Heart left ventricle (tissue), 16 donors: ENCODE results near the gene PRDM8. TPM values are rescaled to one million over a fixed set of nuclear protein-coding genes. Genes with fewer than 3 reads are reported as not detected.

Source experiments
- ATAC-seq, 4 donors: fragments of 200-7000 bp; cut with Tn5 transposase; one replicate each; pipeline ENCODE4 v1.9.1; 2020 to 2022; ENCODE audit warnings: moderate library complexity in 4 of 4, mild to moderate bottlenecking in 3 of 4, moderate number of reproducible peaks in 1 of 4
- DNase-seq, 5 donors: peaks; one replicate each; pipeline ENCODE4 v3.0.0-alpha.2; 2020
- H3K27ac ChIP-seq, 12 donors: fragments of 200-600 bp; sonication (generic) in 4 of 12; one replicate each; pipeline versions ENCODE4 v1.5.0 to v1.8.0; 2016 to 2022; ENCODE audit warnings: mild to moderate bottlenecking in 2 of 12
- H3K27me3 ChIP-seq, 9 donors: fragments of 200-600 bp; sonication (generic) in 2 of 9; one replicate each; pipeline versions ENCODE4 v1.5.1 to v1.8.0; 2016 to 2022; ENCODE audit warnings: mild to moderate bottlenecking in 3 of 9
- H3K36me3 ChIP-seq, 9 donors: fragments of 200-600 bp; sonication (generic) in 2 of 9; one replicate each; pipeline versions ENCODE4 v1.5.0 to v1.8.0; 2018 to 2022; ENCODE audit warnings: mild to moderate bottlenecking in 2 of 9
- H3K4me1 ChIP-seq, 12 donors: fragments of 200-600 bp; sonication (generic) in 4 of 12; one replicate each; pipeline versions ENCODE4 v1.5.0 to v1.8.0; 2016 to 2022; ENCODE audit warnings: mild to moderate bottlenecking in 3 of 12
- H3K4me3 ChIP-seq, 12 donors: fragments of 200-600 bp; sonication (generic) in 4 of 12; one replicate each; pipeline versions ENCODE4 v1.5.0 to v1.8.0; 2017 to 2022; ENCODE audit warnings: mild to moderate bottlenecking in 9 of 12, moderate library complexity in 4 of 12
- H3K9me3 ChIP-seq, 12 donors: fragments of 200-600 bp; sonication (generic) in 4 of 12; one replicate each; pipeline versions ENCODE4 v1.5.0 to v1.8.0; 2016 to 2022; ENCODE audit warnings: mild to moderate bottlenecking in 1 of 12
- POLR2A ChIP-seq, 2 donors: fragments of 450-650 bp; IDR thresholded peaks; one replicate each; pipeline ENCODE4 v1.6.1; 2017; ENCODE audit warnings: antibody characterized with exemption in 2 of 2, mild to moderate bottlenecking in 2 of 2, moderate library complexity in 2 of 2
- WGBS, 4 donors: extraction: QIAGEN DNeasy Blood & Tissue Kit in 2 of 4; methylation state at CpG; one replicate each; pipeline versions ENCODE4 v1.1.5 to v1.1.7; 2013 to 2018; 5-methylcytosine and 5-hydroxymethylcytosine counted together
- intact Hi-C, 10 donors: fragments of 100-400 bp; cut with DNase I; formaldehyde crosslinking; loops; one replicate each; pipeline versions ENCODE4 v1.11.1 to v1.14.2; 2022
- polyA plus RNA-seq, 2 donors: library from polyadenylated mRNA; stranded (reverse); fragments of 200-250 nt; gene quantifications; one replicate each; pipeline ENCODE4 v1.2.3, GENCODE V29; 2013
- total RNA-seq, 9 donors: library from RNA; depleted of rRNA in 2 of 9; stranded (reverse); fragments of >200 nt in 2 of 9; fragmentation: NEBNext Ultra II Directional in 3 of 9; extraction: Animal tissue kit (Norgen Biotek cat#: 25700) in 3 of 9; gene quantifications; one replicate each; pipeline versions ENCODE4 v1.1.0 to v1.2.4, GENCODE V29; 2016 to 2023
- TF ChIP-seq, protein P1 (sequence below), 12 donors: fragments of 200-600 bp; sonication (generic) in 4 of 12; IDR thresholded peaks; one replicate each; pipeline versions ENCODE4 v1.5.0 to v1.8.0; 2018 to 2022; ENCODE audit warnings: antibody characterized with exemption in 12 of 12, mild to moderate bottlenecking in 5 of 12
- donor health status: ischemic (EF 13 %, LVEDD 7.1; RV severe dilation, severe dysfunction).
- donor health status: healthy with polysubstance abuse.
- donor health status: DM: no; HTN: yes; CAD: no.
- donor health status: DM: no; HTN: no; CAD: no.
- donor health status: ischemic (EF 25% LVEDD 6.9; RV normal size, moderate dysfunction).
- donor health status: ischemic (EF 25% LVEDD 5.7; RV mildly dilated, moderate dysfunction).
- donor health status: healthy.
- donor health status: DM: yes; HTN: yes; CAD: no.
- donor health status: ischemic (EF 35%, LVEDD 5.7; RV mildly dilated, moderate dysfunction).
- donor health status: nonischemic (EF 11% LVEDD 7.7; RV severe dilation, severe dysfunction).
- donor health status: DM: yes; HTN: yes; CAD: no.
- donor health status: PGD.
- donor health status: ischemic (EF 29% LVEDD 5.4; RV normal size, mild dysfunction).
- donor health status: nonischemic (EF 23%, LVEDD 6.1; RV moderate dilation, normal function).

PRDM8 gene
- total and polyA plus RNA-seq, 11 donors: 0.26 to 1.9 (median 0.80) TPM

DNA sequence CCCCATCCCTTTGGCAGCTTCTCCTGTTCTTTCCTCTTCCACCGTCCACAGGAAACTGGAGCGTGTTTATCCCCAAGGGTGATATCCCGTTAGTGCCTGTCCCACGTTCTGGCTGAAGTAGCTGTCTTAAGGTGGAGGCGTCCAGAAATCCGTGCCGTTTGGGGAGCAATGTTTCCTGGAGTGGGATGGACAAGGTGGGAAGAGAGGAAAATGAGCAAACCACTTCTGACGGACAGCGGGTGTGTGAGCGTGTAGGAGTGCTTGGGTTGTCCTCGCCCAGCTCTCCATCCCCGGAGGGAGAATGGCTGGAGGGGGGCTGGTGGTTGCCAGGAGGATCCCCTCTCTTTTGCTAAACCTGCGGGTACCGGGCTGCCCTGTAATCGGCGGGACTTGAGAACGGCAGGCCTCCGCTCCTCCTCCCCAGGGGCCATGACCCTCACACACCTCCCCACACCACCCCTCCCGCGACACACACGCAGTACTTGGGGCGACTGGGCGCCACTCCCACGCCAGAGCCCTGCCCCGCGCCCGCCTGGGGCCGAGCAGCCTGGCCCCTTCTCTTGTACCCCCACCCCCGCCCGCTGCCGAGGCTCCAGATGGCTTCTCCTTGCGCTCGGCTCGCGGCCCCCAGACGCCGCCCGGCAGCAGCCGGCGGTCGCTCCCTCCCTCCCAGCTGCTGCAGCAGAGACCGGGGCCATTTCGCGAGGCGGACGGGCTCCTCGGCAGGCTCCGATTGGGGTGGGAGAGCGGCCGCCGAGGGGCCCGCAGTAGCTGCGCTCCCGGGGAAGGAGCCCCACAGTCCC lies 13.9 kb upstream of the PRDM8 start:
- Histone ChIP-seq H3K4me1 (peaks cover 0 to 45% (median 21%) of the 10 kb centered on the region in 12 donors), H3K9me3 (peaks cover 0 to 15% (median 9%) of the 10 kb centered on the region in 12 donors), H3K27me3 (peaks cover 9 to 47% (median 34%) of the 10 kb centered on the region in 9 donors), H3K27ac (peak overlapping the region in 10 of 12 donors; percentile 23 to 83 (median 66)), H3K36me3 (no peaks in the 10 kb centered on the region), H3K4me3 (peak overlapping the region; percentile 38 to 80 (median 63))
- WGBS, 4 donors: 1 to 7% (median 3%) methylated on average over 22 to 54 of the region's 54 CpGs
- intact Hi-C loops: loop anchor here in 8 of 10 donors (2.0 to 10.0 kb wide), 4 partner anchors 109 to 259 kb away; partner anchors contain the start of genes ANTXR2 (in 7 of the 8) and CFAP299 (in 1 of the 8)
- TF ChIP-seq POLR2A (IDR thresholded peaks at IDR 0.05): no peak
- TF ChIP-seq, protein P1, sequence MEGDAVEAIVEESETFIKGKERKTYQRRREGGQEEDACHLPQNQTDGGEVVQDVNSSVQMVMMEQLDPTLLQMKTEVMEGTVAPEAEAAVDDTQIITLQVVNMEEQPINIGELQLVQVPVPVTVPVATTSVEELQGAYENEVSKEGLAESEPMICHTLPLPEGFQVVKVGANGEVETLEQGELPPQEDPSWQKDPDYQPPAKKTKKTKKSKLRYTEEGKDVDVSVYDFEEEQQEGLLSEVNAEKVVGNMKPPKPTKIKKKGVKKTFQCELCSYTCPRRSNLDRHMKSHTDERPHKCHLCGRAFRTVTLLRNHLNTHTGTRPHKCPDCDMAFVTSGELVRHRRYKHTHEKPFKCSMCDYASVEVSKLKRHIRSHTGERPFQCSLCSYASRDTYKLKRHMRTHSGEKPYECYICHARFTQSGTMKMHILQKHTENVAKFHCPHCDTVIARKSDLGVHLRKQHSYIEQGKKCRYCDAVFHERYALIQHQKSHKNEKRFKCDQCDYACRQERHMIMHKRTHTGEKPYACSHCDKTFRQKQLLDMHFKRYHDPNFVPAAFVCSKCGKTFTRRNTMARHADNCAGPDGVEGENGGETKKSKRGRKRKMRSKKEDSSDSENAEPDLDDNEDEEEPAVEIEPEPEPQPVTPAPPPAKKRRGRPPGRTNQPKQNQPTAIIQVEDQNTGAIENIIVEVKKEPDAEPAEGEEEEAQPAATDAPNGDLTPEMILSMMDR (IDR thresholded peaks at IDR 0.05): no peak
- peak in 1 of 5 donors; percentile 33 for DNase-seq
- peak; percentile 17 to 70 (median 62) for ATAC-seq

- intact Hi-C loops: loop anchor here in 8 of 10 donors (2.0 to 10.0 kb wide), 4 partner anchors 109 to 259 kb away; partner anchors contain the start of genes ANTXR2 (in 7 of the 8) and CFAP299 (in 1 of the 8)
- TF ChIP-seq, protein P1 (IDR thresholded peaks at IDR 0.05): peak; percentile 71 to 98 (median 90)
- no peak for TF ChIP-seq POLR2A (IDR thresholded peaks at IDR 0.05)
- 0 to 1% (median 1%) methylated on average over 33 to 46 of the region's 46 CpGs for WGBS, 4 donors
- Histone ChIP-seq H3K4me1 (peaks cover 0 to 45% (median 21%) of the 10 kb centered on the region in 12 donors), H3K27me3 (peaks cover 14 to 55% (median 42%) of the 10 kb centered on the region in 9 donors), H3K27ac (peak overlapping the region in 10 of 12 donors; percentile 23 to 83 (median 66)), H3K9me3 (peaks cover 0 to 7% (median 3%) of the 10 kb centered on the region in 12 donors), H3K4me3 (peak overlapping the region; percentile 38 to 80 (median 63)), H3K36me3 (no peaks in the 10 kb centered on the region)
- peak; percentile 85 to 95 (median 88) for DNase-seq
- ATAC-seq: peak; percentile 82 to 98 (median 96)
These were observed 13.1 kb upstream of the PRDM8 start for GRCh38 chr4:80184053-80184824.

DNA sequence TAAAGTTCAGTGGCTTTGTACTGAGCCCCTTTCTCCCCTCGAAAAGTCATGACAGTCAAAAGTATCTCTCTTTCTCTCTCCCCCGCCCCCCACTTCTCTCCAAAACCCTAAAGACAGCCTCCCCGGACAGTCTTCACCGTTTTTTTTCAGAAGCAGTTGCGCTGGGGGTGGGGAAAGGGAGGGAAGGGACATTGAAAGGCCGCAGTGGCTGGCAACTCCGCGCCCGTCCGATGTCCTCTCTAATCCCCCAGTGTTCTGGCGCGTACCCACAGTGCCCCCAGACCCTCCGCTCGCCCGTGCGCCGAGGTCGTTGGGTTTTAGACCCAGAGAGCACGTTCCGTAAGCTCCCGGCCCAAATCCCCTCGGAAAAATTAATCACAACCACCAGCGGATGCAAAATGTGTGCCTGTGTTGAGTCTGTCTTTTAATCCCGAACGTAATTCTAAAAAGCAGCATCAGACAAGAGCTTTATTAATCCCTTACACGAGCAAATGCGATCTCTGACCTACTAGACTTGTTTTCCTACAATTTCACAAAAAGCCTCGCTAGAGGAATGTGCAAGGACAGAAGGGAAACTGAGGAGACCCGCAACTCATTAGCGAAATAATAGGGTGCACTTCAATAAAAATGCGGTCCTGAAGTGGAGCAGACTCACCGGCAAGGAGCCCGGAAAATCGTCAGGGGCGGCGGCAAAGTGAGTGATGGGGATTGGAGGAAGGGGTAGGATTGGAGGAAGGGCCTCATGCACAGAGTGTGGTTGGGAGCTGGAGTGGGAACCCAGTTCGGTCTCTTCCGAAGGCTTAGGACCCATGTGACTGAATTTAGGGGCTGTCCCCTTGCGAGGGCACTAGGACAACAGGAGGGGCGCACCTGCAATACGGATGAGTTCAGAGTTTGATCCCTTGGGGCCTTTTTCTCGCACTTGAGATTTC lies 12.2 kb upstream of the PRDM8 start:
- Histone ChIP-seq H3K36me3 (no peaks in the 10 kb centered on the region), H3K27ac (peak overlapping the region in 7 of 12 donors; percentile 48 to 83 (median 74)), H3K27me3 (peaks cover 14 to 64% (median 47%) of the 10 kb centered on the region in 9 donors), H3K4me1 (peaks cover 0 to 45% (median 21%) of the 10 kb centered on the region in 12 donors), H3K4me3 (peak overlapping the region; percentile 4 to 80 (median 63)), H3K9me3 (no peaks in the 10 kb centered on the region)
- no peak for DNase-seq
- intact Hi-C loops: loop anchor here in 8 of 10 donors (2.0 to 10.0 kb wide), 4 partner anchors 110 to 260 kb away; partner anchors contain the start of genes ANTXR2 (in 7 of the 8) and CFAP299 (in 1 of the 8)
- WGBS, 4 donors: 4 to 5% (median 4%) methylated on average over 42 of the region's 42 CpGs
- peak in 3 of 4 donors; percentile 3 to 10 (median 4) for ATAC-seq
- TF ChIP-seq, protein P1 (IDR thresholded peaks at IDR 0.05): no peak
- no peak for TF ChIP-seq POLR2A (IDR thresholded peaks at IDR 0.05)
